H9 (cell line): ENCODE results near the gene PCYT2. TPM values are rescaled to one million over a fixed set of nuclear protein-coding genes. Genes with fewer than 3 reads are reported as not detected.

Experiments
- DNase-seq: peaks from one replicate; pipeline ENCODE4 v3.0.0-alpha.2; 2017
- H2AFZ ChIP-seq: one replicate; pipeline ENCODE4 v1.6.1; 2013; ENCODE audit warnings: mild to moderate bottlenecking, low read length, control low read depth, moderate library complexity
- H2AK5ac ChIP-seq: 2 replicates; pipeline ENCODE4 v1.6.1; 2013; ENCODE audit warnings: low read length, control low read depth, mixed read lengths; ENCODE audit not compliant: insufficient read length
- H2BK120ac ChIP-seq: one replicate; pipeline ENCODE4 v1.6.1; 2013; ENCODE audit warnings: low read depth, mild to moderate bottlenecking, low read length, control low read depth, inconsistent platforms; ENCODE audit not compliant: poor library complexity, severe bottlenecking
- H2BK12ac ChIP-seq: 2 replicates; pipeline ENCODE4 v1.6.1; 2013; ENCODE audit warnings: low read length, control low read depth, mixed read lengths, low read depth; ENCODE audit not compliant: insufficient read length
- H2BK15ac ChIP-seq: 2 replicates; pipeline ENCODE4 v1.6.1; 2013; ENCODE audit warnings: low read depth, low read length, control low read depth
- H2BK20ac ChIP-seq: one replicate; pipeline ENCODE4 v1.6.1; 2013; ENCODE audit warnings: low read depth, mild to moderate bottlenecking, low read length, control low read depth, inconsistent platforms; ENCODE audit not compliant: poor library complexity, severe bottlenecking
- H2BK5ac ChIP-seq: 2 replicates; pipeline ENCODE4 v1.6.1; 2013; ENCODE audit warnings: low read length, control low read depth, mixed read lengths; ENCODE audit not compliant: insufficient read length
- H3K14ac ChIP-seq: 2 replicates; pipeline ENCODE4 v1.6.1; 2013; ENCODE audit warnings: low read length, control low read depth; ENCODE audit not compliant: insufficient read depth
- H3K18ac ChIP-seq: 2 replicates; pipeline ENCODE4 v1.6.1; 2013; ENCODE audit warnings: low read depth, mild to moderate bottlenecking, mixed read lengths, low read length, control low read depth; ENCODE audit not compliant: insufficient read length
- H3K23ac ChIP-seq: 2 replicates; pipeline ENCODE4 v1.6.1; 2013; ENCODE audit warnings: low read length, control low read depth, mixed read lengths, low read depth; ENCODE audit not compliant: insufficient read length
- H3K23me2 ChIP-seq: 2 replicates; pipeline ENCODE4 v1.6.1; 2013; ENCODE audit warnings: low read depth, mild to moderate bottlenecking, mixed read lengths, low read length, control low read depth; ENCODE audit not compliant: insufficient read length, poor library complexity, severe bottlenecking
- H3K27ac ChIP-seq: 2 replicates; pipeline ENCODE4 v1.5.1; 2013; ENCODE audit warnings: low read length, control low read depth, mixed read lengths, low read depth; ENCODE audit not compliant: insufficient read length
- H3K27me3 ChIP-seq: 2 replicates; pipeline ENCODE4 v1.6.1; 2013; ENCODE audit warnings: low read length, control low read depth, inconsistent platforms; ENCODE audit not compliant: insufficient read depth
- H3K4ac ChIP-seq: 2 replicates; pipeline ENCODE4 v1.6.1; 2013; ENCODE audit warnings: low read depth, mild to moderate bottlenecking, control low read depth, inconsistent platforms, low read length, moderate library complexity
- H3K4me1 ChIP-seq: 2 replicates; pipeline ENCODE4 v1.6.1; 2013; ENCODE audit warnings: low read length, control low read depth, inconsistent platforms; ENCODE audit not compliant: insufficient read depth
- H3K4me2 ChIP-seq: 2 replicates; pipeline ENCODE4 v1.6.1; 2013; ENCODE audit warnings: low read length, control low read depth, mixed read lengths; ENCODE audit not compliant: insufficient read length, insufficient read depth
- H3K56ac ChIP-seq: 2 replicates; pipeline ENCODE4 v1.6.1; 2013; ENCODE audit warnings: low read depth, mild to moderate bottlenecking, mixed read lengths, low read length, control low read depth; ENCODE audit not compliant: insufficient read length
- H3K79me1 ChIP-seq: 2 replicates; pipeline ENCODE4 v1.6.1; 2013; ENCODE audit warnings: low read depth, mild to moderate bottlenecking, moderate library complexity, low read length, control low read depth, inconsistent platforms; ENCODE audit not compliant: insufficient read depth, poor library complexity, severe bottlenecking
- H3K79me2 ChIP-seq: 2 replicates; pipeline ENCODE4 v1.6.1; 2013; ENCODE audit warnings: low read length, control low read depth, inconsistent platforms; ENCODE audit not compliant: insufficient read depth
- H3K9ac ChIP-seq: 2 replicates; pipeline ENCODE4 v1.6.1; 2013; ENCODE audit warnings: low read length, control low read depth, mixed read lengths; ENCODE audit not compliant: insufficient read length; ENCODE audit errors: extremely low read depth
- H3K9me3 ChIP-seq: one replicate; pipeline ENCODE4 v1.6.1; 2013; ENCODE audit warnings: low read depth, low read length, inconsistent platforms; ENCODE audit not compliant: control insufficient read depth
- H3T11ph ChIP-seq: one replicate; pipeline ENCODE4 v1.6.1; 2013; ENCODE audit warnings: mild to moderate bottlenecking, low read length, control low read depth, inconsistent platforms
- H4K20me1 ChIP-seq: one replicate; pipeline ENCODE4 v1.6.1; 2013; ENCODE audit not compliant: control insufficient read depth, insufficient read length, insufficient read depth
- H4K5ac ChIP-seq: 2 replicates; pipeline ENCODE4 v1.6.1; 2013; ENCODE audit warnings: low read depth, mild to moderate bottlenecking, mixed read lengths, low read length, control low read depth; ENCODE audit not compliant: insufficient read length
- H4K8ac ChIP-seq: replicated peaks from 2 replicates; pipeline ENCODE4 v1.6.1; 2013; ENCODE audit warnings: low read length, control low read depth, mixed read lengths, low read depth; ENCODE audit not compliant: insufficient read length
- H4K91ac ChIP-seq: 2 replicates; pipeline ENCODE4 v1.6.1; 2013; ENCODE audit warnings: low read depth, mild to moderate bottlenecking, moderate library complexity, mixed read lengths, low read length, control low read depth; ENCODE audit not compliant: insufficient read length
- H3K27ac Mint-ChIP-seq, 3 experiments: 2 replicates in 2 of 3; 3 replicates in 1 of 3; pipeline ENCODE4 v1.8.0; 2020 to 2021; ENCODE audit warnings: mixed read lengths in 3 of 3, mild to moderate bottlenecking in 1 of 3, moderate library complexity in 1 of 3
- H3K27me3 Mint-ChIP-seq: 2 replicates; pipeline ENCODE4 v1.8.0; 2021; ENCODE audit warnings: low read depth, mild to moderate bottlenecking, moderate library complexity, mixed read lengths
- H3K36me3 Mint-ChIP-seq, 3 experiments: 2 replicates in 2 of 3; 3 replicates in 1 of 3; pipeline ENCODE4 v1.8.0; 2020 to 2021; ENCODE audit warnings: low read depth in 3 of 3, mixed read lengths in 3 of 3; ENCODE audit not compliant: insufficient read depth in 1 of 3
- H3K4me1 Mint-ChIP-seq, 2 experiments: 2 replicates each; pipeline ENCODE4 v1.8.0; 2020; ENCODE audit warnings: mixed read lengths in 2 of 2
- H3K4me3 Mint-ChIP-seq, 2 experiments: 2 replicates in 1 of 2; 3 replicates in 1 of 2; pipeline ENCODE4 v1.8.0; 2020 to 2021; ENCODE audit warnings: mild to moderate bottlenecking in 2 of 2, mixed read lengths in 2 of 2, moderate library complexity in 1 of 2
- H3K9me3 Mint-ChIP-seq, 2 experiments: 2 replicates in 1 of 2; 3 replicates in 1 of 2; pipeline ENCODE4 v1.8.0; 2020; ENCODE audit warnings: mild to moderate bottlenecking in 2 of 2, mixed read lengths in 2 of 2, moderate library complexity in 1 of 2
- WGBS: extraction: QIAGEN DNeasy Blood & Tissue Kit; methylation state at CpG from one replicate; pipeline ENCODE4 v1.1.7; 2013; ENCODE audit warnings: missing lambda C conversion rate, low lambda C conversion rate, mixed read lengths; ENCODE audit not compliant: insufficient read length; ENCODE audit errors: extremely low coverage; 5-methylcytosine and 5-hydroxymethylcytosine counted together
- total RNA-seq: library from RNA; stranded (reverse); gene quantifications from 2 replicates; pipeline ENCODE4 v1.2.1, GENCODE V29; 2021
- TF ChIP-seq, protein P1 (sequence below): fragments of 200-600 bp; sonication (generic); conservative IDR thresholded peaks from 3 replicates; pipeline ENCODE4 v1.8.0; 2021; ENCODE audit warnings: antibody characterized with exemption, mild to moderate bottlenecking

The PCYT2 gene
- total RNA-seq, 1 experiment from 2014 or later = 24.5 TPM

DNA sequence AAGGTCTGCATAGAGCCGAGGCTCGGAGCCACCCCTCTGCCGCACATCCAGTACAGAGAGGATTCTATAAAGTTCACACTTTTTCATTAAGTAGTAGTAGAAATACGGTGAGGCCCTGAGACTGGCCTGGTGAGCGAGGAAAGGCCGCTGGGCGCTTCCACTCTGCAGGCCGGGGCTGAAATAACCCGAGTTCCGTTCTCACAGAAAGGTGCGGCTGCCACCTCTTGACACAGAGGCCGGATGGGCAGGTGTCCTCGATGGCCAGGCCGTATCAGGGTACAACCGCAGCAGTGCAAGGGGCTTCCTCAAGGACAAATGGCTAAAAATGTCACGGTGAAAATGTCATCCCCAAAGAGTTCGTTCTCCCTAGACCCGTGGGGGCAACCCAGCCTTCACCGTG lies 770 bp upstream of the PCYT2 start:
- Histone ChIP-seq H3K23ac (no peak overlapping the region), H3K14ac (no peak overlapping the region), H2AK5ac (no peak overlapping the region), H4K91ac (no peak overlapping the region), H3T11ph (no peak overlapping the region), H3K23me2 (peaks cover 6% of the 10 kb centered on the region), H2BK5ac (no peak overlapping the region), H3K27ac (no peak overlapping the region), H2BK120ac (no peak overlapping the region), H2BK12ac (no peak overlapping the region), H2BK20ac (no peak overlapping the region), H4K20me1 (no peaks in the 10 kb centered on the region), H3K79me1 (no peaks in the 10 kb centered on the region), H3K4me2 (no peak overlapping the region), H2BK15ac (no peak overlapping the region), H2AFZ (no peak overlapping the region), H3K4ac (no peak overlapping the region), H3K4me1 (no peaks in the 10 kb centered on the region), H3K9ac (no peak overlapping the region), H4K5ac (no peak overlapping the region), H3K9me3 (no peaks in the 10 kb centered on the region), H3K56ac (no peak overlapping the region), H3K79me2 (no peaks in the 10 kb centered on the region; the same call in 1 of the 2 replicates), H3K27me3 (no peaks in the 10 kb centered on the region), H4K8ac (no peak overlapping the region), H3K18ac (no peak overlapping the region)
- Mint-ChIP-seq H3K4me3 (peak overlapping the region; percentile 36 to 73; a peak in 3 of 5 replicates), H3K36me3 (peaks cover 15 to 43% (median 36%) of the 10 kb centered on the region in 3 experiments; a peak in 6 of 7 replicates), H3K27me3 (no peaks in the 10 kb centered on the region), H3K27ac (peak overlapping the region in 1 of 3 experiments; percentile 27; a peak in 1 of 7 replicates), H3K4me1 (peaks cover 4 to 8% of the 10 kb centered on the region in 2 experiments), H3K9me3 (no peaks in the 10 kb centered on the region; a peak in 1 of 5 replicates)
- WGBS = no CpG with 5 or more reads among the region's 19 CpGs
- TF ChIP-seq, protein P1, sequence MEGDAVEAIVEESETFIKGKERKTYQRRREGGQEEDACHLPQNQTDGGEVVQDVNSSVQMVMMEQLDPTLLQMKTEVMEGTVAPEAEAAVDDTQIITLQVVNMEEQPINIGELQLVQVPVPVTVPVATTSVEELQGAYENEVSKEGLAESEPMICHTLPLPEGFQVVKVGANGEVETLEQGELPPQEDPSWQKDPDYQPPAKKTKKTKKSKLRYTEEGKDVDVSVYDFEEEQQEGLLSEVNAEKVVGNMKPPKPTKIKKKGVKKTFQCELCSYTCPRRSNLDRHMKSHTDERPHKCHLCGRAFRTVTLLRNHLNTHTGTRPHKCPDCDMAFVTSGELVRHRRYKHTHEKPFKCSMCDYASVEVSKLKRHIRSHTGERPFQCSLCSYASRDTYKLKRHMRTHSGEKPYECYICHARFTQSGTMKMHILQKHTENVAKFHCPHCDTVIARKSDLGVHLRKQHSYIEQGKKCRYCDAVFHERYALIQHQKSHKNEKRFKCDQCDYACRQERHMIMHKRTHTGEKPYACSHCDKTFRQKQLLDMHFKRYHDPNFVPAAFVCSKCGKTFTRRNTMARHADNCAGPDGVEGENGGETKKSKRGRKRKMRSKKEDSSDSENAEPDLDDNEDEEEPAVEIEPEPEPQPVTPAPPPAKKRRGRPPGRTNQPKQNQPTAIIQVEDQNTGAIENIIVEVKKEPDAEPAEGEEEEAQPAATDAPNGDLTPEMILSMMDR = no peak; the same call in 2 of the 3 replicates
- no peak for DNase-seq
